Stimulated activated CD4-positive, alpha-beta T cell treated with anti-CD3 and anti-CD28 coated beads, Interleukin-12 subunit alpha, Interleukin-12 subunit beta, amount 100 ng/mL, for 24 hours (primary cell): ENCODE measurements around the gene SF3B5.
"Not testable (repeated sequence)": the region's sequence is repeated elsewhere in the genome, so short reads cannot be mapped to it uniquely, and the experiment has no call there.

ENCODE experiments used
- DNase-seq, 2 experiments: peaks; one replicate each; pipeline ENCODE4 v3.0.0-alpha.2; 2020; ENCODE audit warnings: low read depth in 2 of 2

SF3B5 gene

DNA sequence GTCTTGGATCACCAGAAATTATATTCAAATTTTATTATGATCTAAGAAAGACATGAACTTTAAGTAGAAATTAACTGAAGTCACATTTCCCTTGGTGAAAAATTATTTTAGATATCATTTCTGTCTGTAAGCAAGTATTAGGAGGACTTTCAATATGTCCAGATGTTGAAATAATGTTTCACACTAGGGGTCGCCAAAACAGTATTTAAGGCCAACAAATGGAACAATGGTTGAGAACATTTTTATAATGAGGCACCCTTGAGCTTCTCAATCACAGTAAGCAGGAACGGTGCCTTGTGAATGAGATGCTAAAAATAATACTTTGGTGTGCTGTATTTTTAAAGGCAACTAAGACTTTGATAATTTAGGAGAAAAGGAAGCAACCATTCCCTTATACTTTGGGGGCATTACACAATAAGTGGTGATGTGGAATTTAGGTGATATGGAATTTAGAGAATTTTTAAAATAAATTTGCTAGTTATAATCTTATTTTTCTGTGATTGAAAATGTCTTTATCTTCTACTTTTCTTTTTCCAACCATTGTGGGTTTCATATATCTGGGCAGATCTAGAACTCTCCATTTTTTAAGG lies 9.6 kb upstream of the SF3B5 start:
- no peak for DNase-seq

DNA sequence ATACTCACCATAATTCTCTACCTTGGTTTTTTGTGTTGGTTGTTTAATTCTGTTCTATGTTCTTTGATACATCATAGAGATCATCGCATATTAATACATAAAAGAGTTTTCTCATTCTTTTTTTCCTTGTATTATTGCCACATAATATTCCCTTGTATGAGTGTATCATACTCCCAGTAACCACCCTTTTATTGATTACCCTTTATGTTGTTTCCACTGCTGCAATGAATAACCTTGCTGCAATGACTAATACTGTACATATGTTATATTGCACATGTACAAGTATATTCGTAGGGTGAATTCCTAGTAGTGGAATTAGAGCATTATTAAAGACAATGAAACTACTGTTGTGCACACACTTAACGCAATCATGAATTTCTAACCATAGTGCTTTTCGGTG lies 9.1 kb upstream of the SF3B5 start:
- DNase-seq, result no peak

DNA sequence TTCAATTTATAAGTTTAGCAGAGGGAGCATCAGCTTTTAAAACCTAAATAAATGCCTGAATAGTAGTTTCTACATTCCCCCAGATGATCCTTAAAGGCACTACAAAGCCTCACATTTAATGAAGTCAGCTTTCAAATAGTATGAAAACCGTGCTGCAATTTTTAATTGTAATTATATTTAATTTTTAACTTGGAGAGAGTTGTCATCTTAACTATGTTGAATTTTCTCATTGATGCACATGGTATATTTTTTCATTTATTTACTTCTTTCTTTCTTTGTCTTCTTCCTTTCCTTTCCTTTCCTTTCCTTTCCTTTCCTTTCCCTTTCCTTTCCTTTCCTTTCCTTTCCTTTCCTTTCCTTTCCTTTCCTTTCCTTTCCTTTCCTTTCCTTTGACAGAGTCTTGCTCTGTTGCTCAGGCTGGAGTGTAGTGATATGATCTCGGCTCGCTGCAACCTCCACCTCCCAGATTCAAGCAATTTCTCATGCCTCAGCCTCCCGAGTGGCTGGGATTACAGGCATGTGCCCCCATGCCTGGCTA lies 7.7 kb upstream of the SF3B5 start:
- DNase-seq, result no peak

DNA sequence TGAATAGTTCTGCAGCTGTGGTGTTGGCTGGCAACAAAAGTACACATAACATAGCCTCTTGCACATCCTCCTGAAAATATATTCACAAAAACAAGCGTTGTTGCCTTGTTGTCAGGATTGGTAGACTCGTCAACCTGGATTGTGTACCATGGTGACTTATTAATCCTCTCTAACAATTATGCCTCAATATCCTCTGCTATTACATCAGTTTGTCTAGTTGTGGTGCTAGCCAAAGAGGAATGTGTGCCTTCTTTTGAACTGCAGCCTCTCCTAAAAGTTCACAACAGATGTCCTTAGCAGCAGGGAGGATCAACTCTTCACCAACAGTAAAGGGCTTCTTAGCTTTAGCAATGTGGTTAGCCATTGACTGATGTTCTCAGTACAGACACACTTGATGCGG lies 3.6 kb upstream of the SF3B5 start:
- no peak for DNase-seq

DNA sequence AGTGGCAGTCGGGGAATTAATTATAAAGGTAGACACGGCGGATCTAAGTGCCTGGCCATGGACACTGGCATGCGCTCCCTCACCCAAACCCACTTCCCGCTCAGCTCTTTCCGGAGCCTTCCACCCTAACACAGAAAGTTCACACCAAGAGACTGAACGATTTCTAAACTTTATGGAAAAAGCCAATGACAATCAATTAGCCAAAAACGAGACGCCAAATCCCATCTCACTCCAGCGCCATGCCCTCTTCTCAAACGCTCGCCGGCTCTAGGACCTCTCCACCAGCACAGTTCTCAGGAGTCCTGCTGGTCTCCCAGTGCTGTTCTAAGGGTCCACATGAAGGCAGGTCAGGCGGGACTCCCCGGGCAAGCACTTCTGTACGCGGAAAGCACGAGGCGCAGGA lies 641 bp downstream of the SF3B5 start:
- DNase-seq, result no peak

DNA sequence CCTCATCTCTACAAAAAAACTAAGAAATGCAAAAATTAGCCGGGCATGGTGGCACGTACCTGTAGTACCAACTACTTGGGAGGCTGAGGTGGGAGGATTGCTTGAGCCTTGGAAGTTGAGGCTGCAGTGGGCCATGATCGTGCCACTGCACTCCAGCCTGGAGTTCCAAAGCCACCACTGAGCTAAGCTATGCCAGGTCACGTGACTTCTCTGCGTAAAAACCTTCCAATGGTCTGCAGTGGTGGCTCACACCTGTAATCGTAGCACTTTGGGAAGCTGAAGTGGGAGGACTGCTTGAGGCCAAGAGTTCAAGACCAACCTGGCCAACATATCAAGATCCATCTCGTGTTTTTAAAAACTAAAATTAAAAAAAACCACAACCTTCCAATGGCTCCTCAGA lies 1.7 kb downstream of the SF3B5 start:
- no peak for DNase-seq

DNA sequence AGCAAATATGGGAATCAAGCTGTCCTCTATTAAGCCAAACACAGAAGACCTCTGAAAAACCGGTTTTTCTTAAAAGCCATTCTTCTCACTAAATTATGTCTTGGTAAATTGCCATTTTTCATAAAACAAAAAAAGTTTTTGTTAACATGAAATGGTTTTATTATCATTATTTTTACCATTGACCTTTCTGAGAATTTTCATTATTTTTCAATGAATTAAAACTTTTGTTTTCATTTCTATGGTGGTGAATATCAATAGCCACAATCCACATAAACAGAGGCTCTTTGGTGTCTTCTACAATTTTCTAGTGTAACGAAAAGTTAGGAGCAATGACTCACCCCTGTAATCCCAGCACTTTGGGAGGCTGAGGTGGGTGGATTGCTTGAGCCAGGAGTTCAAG lies 2.1 kb downstream of the SF3B5 start:
- DNase-seq, result no peak

DNA sequence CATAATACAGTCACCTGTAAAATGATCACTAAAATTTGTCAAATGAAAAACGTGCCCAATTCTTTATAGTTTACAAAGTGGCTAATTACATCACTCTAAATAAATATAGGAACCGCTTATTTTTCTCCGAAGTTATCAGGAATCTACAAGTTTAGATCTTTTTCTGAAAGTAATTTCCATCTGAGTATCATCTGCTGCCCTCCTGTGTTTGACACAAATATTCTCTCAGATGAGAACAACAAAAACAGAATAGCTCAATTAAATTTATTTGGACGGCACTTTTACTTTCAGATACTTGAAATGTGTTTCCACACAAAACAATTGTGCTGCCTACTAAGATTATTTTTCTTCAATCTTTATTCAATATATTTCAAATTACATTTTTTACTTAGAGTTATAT lies 5.0 kb downstream of the SF3B5 start:
- DNase-seq, result no peak

DNA sequence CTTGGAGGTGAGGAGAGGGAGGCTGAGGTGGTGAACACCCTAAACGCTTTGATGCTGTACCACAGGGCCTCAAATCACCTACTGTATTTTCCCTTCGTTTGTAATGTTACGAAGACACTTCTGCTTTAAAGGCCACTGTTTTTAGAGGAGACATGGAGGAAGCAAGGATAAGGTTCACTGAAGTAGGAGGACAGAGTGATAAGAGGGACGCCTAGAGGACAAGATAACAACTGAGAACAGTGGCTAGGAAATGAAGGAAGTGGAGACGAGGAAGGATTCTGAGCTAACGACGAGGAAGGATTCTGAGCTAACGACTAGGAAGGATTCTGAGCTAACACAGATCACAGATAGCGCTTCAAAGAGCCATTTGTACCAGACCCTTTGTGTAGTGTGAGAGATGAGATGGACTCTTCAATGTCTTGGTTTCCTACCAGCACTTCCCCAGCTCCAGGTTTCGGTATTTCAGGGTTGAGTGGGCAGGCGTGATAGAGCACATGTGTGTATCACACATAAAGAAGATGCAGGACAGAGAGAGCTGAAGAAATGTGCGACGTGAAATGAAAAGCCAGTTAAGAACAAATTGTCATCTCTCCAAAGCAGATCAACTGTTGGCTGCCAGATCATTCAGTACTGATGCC lies 7.5 kb downstream of the SF3B5 start:
- no peak for DNase-seq

DNA sequence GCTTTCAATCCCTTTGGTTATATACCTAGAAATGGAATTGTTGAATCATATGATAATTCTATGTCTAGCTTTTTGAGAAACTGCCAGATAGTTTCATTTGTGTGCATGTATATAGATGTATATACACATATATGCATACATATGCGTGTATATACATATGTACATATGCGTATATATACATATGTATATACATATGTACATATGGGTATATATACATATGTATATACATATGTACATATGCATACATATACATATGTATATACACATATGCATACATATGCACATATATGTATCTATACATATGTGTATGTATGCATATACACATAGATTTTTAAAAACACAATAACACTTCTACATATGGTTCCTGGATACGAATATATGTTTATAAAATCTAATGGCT lies 8.4 kb downstream of the SF3B5 start:
- DNase-seq, result no peak

DNA sequence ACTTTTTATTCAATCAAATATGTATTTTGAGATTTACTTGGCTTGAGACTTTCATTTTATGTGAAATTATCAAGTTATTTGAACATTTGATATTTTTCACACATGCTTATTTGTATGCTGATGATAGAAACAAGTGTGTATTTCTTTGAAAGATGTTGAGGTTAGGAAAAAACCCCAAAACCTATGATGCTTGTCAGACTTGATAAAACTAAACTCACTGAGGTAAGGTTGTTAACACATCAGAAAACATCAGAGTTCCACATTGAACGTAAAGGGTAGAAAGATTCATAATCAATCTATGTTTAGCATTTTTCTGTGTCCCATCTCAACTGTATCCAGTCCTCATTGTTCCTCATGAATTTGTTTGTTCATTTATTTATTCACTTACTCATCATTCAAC lies 12.2 kb downstream of the SF3B5 start:
- DNase-seq, result no peak

DNA sequence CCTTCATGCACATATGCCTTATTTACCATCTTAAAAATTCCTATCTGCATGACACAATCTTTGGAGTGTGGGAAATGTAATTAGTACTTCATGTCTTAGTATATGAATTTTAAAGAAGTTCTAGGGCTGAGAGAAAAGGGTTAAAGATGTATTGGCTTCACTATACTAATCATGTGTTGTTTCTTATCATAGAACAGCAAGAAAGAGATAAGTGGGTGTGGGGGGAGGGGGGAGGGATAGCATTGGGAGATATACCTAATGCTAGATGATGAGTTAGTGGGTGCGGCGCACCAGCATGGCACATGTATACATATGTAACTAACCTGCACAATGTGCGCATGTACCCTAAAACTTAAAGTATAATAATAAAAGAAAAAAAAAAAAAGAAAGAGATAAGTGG lies 13.0 kb downstream of the SF3B5 start:
- not testable (repeated sequence) for DNase-seq

DNA sequence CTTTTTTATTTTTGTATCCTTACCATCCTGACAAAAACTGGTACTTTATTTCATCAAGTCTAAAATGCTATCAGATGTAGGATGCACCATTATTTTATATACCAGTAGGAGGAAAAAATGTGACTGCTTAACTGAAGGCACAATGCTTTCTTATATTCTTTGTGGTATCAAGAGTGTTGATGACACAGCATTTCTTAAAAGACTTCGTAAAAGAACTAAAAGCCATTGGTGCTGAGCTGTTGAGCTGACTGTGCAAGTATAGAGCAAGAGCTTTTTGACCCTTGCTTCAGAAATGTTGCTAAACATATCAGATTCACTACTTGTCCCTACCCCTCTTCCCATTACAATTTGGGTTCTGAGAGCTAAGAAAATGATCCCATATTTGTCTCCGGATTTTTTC lies 17.5 kb downstream of the SF3B5 start:
- DNase-seq, result no peak

DNA sequence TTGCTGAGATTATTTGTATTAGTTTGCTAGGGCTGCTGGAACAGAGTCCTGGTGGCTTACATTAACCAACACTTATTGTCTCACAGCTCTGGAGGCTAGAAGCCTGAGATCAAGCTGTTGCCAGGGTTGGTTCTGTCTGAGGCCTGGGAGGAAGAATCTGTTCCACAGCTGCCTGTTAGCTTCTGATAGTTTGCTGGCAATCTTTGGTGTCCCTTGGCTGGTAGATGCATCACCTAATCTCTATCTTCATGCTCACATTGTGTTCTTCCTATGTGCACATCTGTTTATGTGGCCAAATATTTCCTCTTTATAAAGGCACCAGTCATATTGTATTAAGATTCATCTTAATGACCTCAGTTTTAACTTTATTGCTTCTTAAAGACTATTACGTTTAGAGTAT lies 19.5 kb downstream of the SF3B5 start:
- DNase-seq, result no peak

DNA sequence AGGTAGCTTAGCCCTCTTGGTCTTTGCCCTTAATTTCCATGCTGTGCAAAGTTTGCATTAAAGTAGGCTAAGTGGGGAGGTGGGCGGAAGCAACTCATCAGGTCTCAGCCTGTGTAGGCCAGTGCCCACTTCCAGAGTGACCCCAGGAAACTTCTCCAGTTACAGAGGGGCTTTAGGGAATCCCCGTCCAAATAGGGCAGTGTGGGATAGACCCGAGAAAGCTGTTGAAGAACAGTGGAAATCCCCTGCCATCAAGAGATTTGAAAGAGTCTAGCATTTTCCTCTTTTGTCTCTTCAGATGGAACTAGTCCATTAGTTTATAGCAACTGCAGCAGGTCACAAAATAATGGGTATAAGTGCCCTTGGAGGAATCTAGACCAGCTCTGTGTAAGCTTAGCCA lies 20.2 kb downstream of the SF3B5 start:
- no peak for DNase-seq

DNA sequence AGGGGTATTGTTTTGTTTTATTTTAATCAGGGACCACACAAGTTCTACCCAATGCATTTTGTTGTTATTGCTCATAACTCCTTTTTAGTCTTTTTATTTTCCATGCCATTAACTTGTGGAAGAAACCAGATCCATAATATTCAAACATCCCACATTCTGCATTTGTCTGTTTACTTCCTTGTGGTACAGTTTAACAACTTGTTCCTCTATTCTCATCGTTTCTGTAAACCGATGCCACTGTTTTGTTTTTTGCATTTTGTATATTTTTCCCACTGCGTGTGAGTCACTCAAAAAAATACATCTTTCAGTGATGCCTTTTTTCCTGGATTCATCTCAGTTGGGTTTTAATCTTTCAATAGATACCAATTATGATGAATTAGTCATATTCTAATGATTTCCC lies 22.3 kb downstream of the SF3B5 start:
- no peak for DNase-seq

DNA sequence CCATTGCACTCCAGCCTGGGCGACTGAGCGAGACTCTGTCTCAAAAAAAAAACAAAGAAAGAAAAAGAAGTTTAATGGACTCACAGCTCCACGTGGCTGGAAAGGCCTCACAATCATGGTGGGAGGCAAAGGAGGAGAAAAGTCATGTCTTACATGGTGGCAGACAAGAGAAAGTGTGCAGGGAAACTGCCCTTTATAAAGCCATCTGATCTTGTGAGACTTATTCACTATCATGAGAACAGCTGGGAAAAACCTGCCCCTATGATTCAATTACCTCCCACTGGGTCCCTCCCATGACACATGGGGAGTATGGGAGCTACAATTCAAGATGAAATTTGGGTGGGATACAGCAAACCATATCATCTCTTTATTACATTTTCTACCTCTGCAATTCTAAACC lies 25.9 kb downstream of the SF3B5 start:
- no peak for DNase-seq

DNA sequence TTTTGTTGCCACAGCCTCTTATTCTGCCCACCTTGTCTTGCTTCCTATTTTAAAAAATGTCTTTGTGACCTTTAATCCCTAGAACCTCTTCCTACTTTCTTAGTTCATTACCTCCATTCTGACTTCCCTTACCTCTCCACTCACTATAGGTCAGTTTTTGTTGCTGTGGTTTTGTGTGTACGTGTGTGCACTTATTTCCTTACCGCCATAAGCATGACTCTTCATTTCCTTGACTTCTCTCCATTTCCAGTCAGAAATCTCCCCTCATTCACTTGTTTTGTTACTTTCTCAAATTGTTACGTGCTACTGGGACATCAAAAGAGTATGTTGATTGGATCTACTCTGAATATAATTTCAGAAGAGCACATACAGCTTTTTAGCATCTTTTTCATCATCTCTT lies 26.6 kb downstream of the SF3B5 start:
- DNase-seq, result no peak

DNA sequence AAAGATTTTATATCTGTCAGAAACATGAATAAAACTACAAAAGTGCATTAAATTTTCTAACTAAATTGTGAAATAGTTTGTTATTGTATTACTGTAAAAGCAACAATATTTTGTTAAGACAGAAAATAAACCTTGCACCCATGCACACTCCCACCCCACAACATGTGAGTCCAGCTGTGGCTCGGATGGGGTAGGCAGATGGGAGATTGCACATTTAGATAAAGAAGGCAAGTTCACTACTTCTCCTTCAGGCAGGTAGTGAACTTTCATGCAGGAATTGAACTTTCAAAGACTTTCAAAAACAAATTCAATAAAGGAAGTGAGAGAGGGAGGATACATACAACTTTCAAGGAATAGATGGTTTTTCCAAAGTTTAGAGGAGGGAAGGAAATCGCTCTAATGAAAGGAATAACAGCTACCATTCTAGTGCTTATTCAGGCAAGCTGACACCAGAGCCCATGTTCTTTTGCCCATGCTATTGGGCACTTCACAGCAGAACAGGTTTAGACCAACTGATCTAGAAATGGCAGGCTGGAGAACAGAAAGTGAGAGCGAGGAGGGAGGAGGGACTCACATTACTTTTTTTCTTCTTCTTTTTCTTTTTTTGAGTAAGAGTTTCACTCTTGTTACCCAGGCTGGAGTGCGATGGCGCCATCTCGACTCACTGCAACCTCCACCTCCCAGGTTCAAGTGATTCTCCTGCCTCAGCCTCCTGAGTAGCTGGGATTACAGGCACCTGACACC lies 28.5 kb downstream of the SF3B5 start:
- peak in 1 of 2 experiments; percentile 11 for DNase-seq

DNA sequence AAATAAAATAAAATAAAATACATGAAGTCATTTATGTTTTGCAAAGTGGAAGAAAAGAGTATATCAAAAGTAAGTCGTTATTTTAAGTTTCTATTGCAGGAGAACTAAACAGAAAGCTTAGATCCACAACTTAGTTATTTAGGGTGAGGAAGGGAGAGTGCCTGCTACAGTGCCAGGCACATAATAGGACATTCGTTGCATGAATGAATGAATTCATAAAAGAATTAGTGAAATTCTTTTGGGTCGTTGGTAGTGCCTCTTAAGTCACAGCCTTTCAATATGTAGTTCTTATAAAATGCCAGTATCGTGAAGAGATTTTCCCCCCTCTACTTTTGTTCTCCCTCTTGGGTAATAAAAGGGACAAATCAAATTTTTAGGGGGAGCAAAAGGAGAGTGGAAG lies 29.1 kb downstream of the SF3B5 start:
- no peak for DNase-seq

DNA sequence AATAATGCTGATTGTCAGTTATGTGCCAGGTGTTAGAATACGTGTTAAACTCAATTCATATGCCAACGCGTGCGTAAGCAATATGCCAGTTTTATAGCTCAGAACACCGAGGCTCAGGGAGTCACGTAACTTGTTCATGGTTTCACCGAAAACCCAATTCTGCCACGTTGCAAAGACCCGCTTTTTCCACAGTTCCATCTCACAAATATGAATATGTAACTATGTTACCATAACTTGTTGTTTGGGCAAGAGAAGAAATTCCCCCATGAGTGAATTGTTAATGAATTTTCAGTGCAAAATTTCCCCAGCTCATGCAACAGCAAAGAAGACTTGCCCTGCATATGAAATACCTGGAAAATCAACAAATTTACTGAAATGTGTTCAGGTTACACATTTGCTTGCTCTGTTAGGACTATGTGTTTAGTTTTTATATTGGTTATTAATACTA lies 30.1 kb downstream of the SF3B5 start:
- no peak for DNase-seq

DNA sequence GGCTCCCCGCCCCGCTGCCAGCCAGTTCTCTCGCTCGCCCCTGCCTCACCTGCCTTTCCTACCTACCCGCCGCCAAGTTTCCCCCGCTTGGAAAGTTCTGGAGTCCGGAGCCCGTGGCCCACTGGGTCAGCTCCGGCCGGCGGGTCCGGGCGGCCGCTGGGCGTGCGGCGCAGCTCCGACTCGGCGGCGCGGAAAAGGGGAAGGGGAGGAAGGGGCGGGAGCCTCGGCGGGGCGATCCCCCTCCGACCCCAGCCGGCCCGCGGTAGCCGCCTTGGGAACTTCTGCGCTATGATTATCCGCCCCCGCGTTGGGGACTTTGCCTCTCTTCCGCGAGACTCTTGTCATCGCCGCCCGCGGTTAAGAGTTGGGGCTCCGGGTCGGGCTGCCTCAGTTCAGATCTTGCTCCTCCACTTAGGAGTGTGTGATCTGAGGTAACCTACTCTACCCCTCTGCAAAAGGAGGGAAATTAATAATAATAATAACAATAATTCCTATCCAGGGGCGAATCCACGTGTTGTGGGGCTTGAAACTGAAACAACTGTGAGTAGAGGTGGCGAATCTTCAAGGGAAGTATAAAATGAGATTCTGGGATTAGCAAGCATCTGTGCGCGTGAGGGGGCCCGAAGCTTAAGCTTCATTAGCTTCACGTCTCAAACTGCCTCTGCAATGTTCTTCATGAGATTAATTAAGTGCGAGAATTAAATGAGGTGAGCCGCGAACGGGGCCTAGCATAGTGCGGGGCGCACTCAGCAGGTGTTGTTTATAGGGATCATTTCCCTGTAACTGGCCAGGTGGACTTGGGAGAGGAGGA lies 30.8 kb downstream of the SF3B5 start:
- peak; percentile 40 to 69 for DNase-seq
